NCI-H748 (cell line): ENCODE results near the gene ZNF467.

Experiments used
- DNase-seq: peaks from one replicate; lab custom pipeline; 2025; ENCODE audit not compliant: unreplicated experiment; lab: John Stamatoyannopoulos, UW

Gene ZNF467

GRCh38 chr7:149809215-149809614 lies 35.8 kb upstream of the ZNF467 start:
- no peak for DNase-seq

GRCh38 chr7:149808311-149808710 lies 34.9 kb upstream of the ZNF467 start:
- DNase-seq, result no peak

- DNase-seq, result no peak
Observed at GRCh38 chr7:149806726-149807125, 33.3 kb upstream of the ZNF467 start.

- DNase-seq, result no peak
Observed at GRCh38 chr7:149804106-149804505, 30.7 kb upstream of the ZNF467 start.

GRCh38 chr7:149803551-149804074 lies 30.2 kb upstream of the ZNF467 start:
- DNase-seq, result no peak

GRCh38 chr7:149802966-149803365 lies 29.6 kb upstream of the ZNF467 start:
- no peak for DNase-seq

- no peak for DNase-seq
Observed at GRCh38 chr7:149801816-149802215, 28.4 kb upstream of the ZNF467 start.

- DNase-seq, result no peak
Observed at GRCh38 chr7:149801002-149801566, 27.7 kb upstream of the ZNF467 start.

- no peak for DNase-seq
Observed at GRCh38 chr7:149800169-149800555, 26.8 kb upstream of the ZNF467 start.

- DNase-seq, result peak; percentile 40
Observed at GRCh38 chr7:149799397-149800168, 26.2 kb upstream of the ZNF467 start.

- no peak for DNase-seq
Observed at GRCh38 chr7:149797771-149798170, 24.4 kb upstream of the ZNF467 start.

- DNase-seq, result no peak
Observed at GRCh38 chr7:149796287-149796860, 23.0 kb upstream of the ZNF467 start.

GRCh38 chr7:149795126-149795525 lies 21.7 kb upstream of the ZNF467 start:
- DNase-seq, result no peak

- no peak for DNase-seq
Observed at GRCh38 chr7:149794661-149795060, 21.3 kb upstream of the ZNF467 start.

- DNase-seq, result no peak
Observed at GRCh38 chr7:149793261-149793660, 19.9 kb upstream of the ZNF467 start.

- no peak for DNase-seq
Observed at GRCh38 chr7:149792220-149792595, 18.8 kb upstream of the ZNF467 start.

- DNase-seq, result no peak
Observed at GRCh38 chr7:149791411-149792219, 18.2 kb upstream of the ZNF467 start.

- no peak for DNase-seq
Observed at GRCh38 chr7:149790754-149791360, 17.5 kb upstream of the ZNF467 start.

- peak; percentile 55 for DNase-seq
Observed at GRCh38 chr7:149790146-149790548, 16.8 kb upstream of the ZNF467 start.

GRCh38 chr7:149789101-149789500 lies 15.7 kb upstream of the ZNF467 start:
- DNase-seq, result no peak

GRCh38 chr7:149788300-149788851 lies 15.0 kb upstream of the ZNF467 start:
- no peak for DNase-seq
